HCT116 (cell line): ENCODE results near the gene MTSS2. TPM values are rescaled to one million over a fixed set of nuclear protein-coding genes. Genes with fewer than 3 reads are reported as not detected.

ENCODE experiments used
- ATAC-seq: fragments of 200-7000 bp; cut with Tn5 transposase; 2 replicates; pipeline ENCODE4 v1.9.1; 2020; ENCODE audit warnings: mild to moderate bottlenecking, moderate library complexity
- BruUV-seq: library from RNA; stranded (reverse); fragments of 400-500 nt; replicated peaks from 2 replicates; lab custom pipeline; 2021; lab: Mats Ljungman, UMichigan
- CTCF ChIA-PET: fragments of 300-600 bp; sonication (Branson Sonifier 250); formaldehyde crosslinking; loops from one replicate; lab custom pipeline; 2021; ENCODE audit warnings: antibody characterized with exemption; lab: Charles Lee
- POLR2A ChIA-PET: fragments of 300-600, 350-600 bp; sonication (Branson Sonifier 250); formaldehyde crosslinking; loops from one replicate; lab custom pipeline; 2021; ENCODE audit warnings: antibody characterized with exemption; lab: Charles Lee
- RAD21 ChIA-PET, 2 experiments: fragments of 300-600 bp; sonication (Branson Sonifier 250); formaldehyde crosslinking; loops; one replicate each; lab custom pipeline; 2023; ENCODE audit warnings: low total read pairs in 2 of 2; ENCODE audit not compliant: uncharacterized antibody in 2 of 2, unreplicated experiment in 2 of 2, low non-redundant PET in 1 of 2; lab: Charles Lee
- DNase-seq: peaks from one replicate; pipeline ENCODE4 v3.0.0-alpha.2; 2010; ENCODE audit warnings: low read depth, low spot score
- H2AFZ ChIP-seq: fragments of 200-600 bp; shearing (Covaris generic), sonication (generic); 2 replicates; pipeline ENCODE4 v1.6.1; 2017; ENCODE audit warnings: low read depth, mixed run types, mixed read lengths, antibody characterized with exemption, low read length; ENCODE audit not compliant: poor library complexity, severe bottlenecking
- H3K27ac ChIP-seq: 2 replicates; pipeline ENCODE4 v1.5.1; 2012; ENCODE audit warnings: low read depth, low read length
- H3K27me3 ChIP-seq: fragments of 200-600 bp; sonication (generic); 2 replicates; pipeline ENCODE4 v1.6.1; 2016; ENCODE audit warnings: mixed run types, low read length, mixed read lengths; ENCODE audit not compliant: insufficient read depth
- H3K36me3 ChIP-seq, 2 experiments: fragments of 200-500 bp in 1 of 2; fragments of 200-600 bp in 1 of 2; sonication (Bioruptor generic) in 1 of 2; sonication (generic) in 1 of 2; 2 replicates each; pipeline versions ENCODE4 v1.5.1 to v1.6.1; 2014 to 2016; ENCODE audit warnings: low read length in 2 of 2, inconsistent platforms in 1 of 2, mixed read lengths in 1 of 2, mixed run types in 1 of 2; ENCODE audit not compliant: insufficient read depth in 2 of 2, control insufficient read depth in 1 of 2
- H3K4me1 ChIP-seq, 2 experiments: fragments of 200-600 bp in 1 of 2; sonication (generic) in 1 of 2; 2 replicates each; pipeline versions ENCODE4 v1.5.1 to v1.6.1; 2012 to 2017; ENCODE audit warnings: low read length in 2 of 2, inconsistent platforms in 1 of 2, mild to moderate bottlenecking in 1 of 2, mixed read lengths in 1 of 2, mixed run types in 1 of 2, moderate library complexity in 1 of 2; ENCODE audit not compliant: insufficient read depth in 2 of 2, control insufficient read depth in 1 of 2
- H3K4me2 ChIP-seq: fragments of 200-600 bp; sonication (generic); 2 replicates; pipeline ENCODE4 v1.6.1; 2017; ENCODE audit warnings: mixed run types, low read length, mixed read lengths
- H3K4me3 ChIP-seq, 2 experiments: fragments of 200-600 bp in 1 of 2; sonication (generic) in 1 of 2; replicated peaks in 1 of 2; 2 replicates each; pipeline ENCODE4 v1.5.1; 2011 to 2016; ENCODE audit warnings: low read length in 2 of 2, control low read depth in 1 of 2, low read depth in 1 of 2, mild to moderate bottlenecking in 1 of 2, mixed read lengths in 1 of 2, mixed run types in 1 of 2
- H3K79me2 ChIP-seq: fragments of 200-600 bp; sonication (generic); 2 replicates; pipeline ENCODE4 v1.6.1; 2017; ENCODE audit warnings: mild to moderate bottlenecking, mixed run types, low read length, moderate library complexity, mixed read lengths; ENCODE audit not compliant: insufficient read depth
- H3K9ac ChIP-seq: fragments of 200-600 bp; sonication (generic); 2 replicates; pipeline ENCODE4 v1.6.1; 2016; ENCODE audit warnings: low read length, mixed read lengths
- H3K9me2 ChIP-seq: fragments of 200-600 bp; sonication (generic), shearing (Covaris generic); 2 replicates; pipeline ENCODE4 v1.6.1; 2017; ENCODE audit warnings: mixed run types, mild to moderate bottlenecking, moderate library complexity; ENCODE audit not compliant: insufficient read depth
- H3K9me3 ChIP-seq, 2 experiments: fragments of 200-500 bp in 1 of 2; fragments of 200-600 bp in 1 of 2; sonication (Bioruptor generic) in 1 of 2; sonication (generic) in 1 of 2; 2 replicates each; pipeline ENCODE4 v1.6.1; 2014 to 2017; ENCODE audit warnings: low read length in 2 of 2, mixed read lengths in 2 of 2, inconsistent platforms in 1 of 2, low read depth in 1 of 2, mild to moderate bottlenecking in 1 of 2, mixed run types in 1 of 2, moderate library complexity in 1 of 2; ENCODE audit not compliant: control insufficient read depth in 1 of 2, insufficient read depth in 1 of 2
- H4K20me1 ChIP-seq: fragments of 200-600 bp; sonication (generic), shearing (Covaris generic); 2 replicates; pipeline ENCODE4 v1.6.1; 2017; ENCODE audit warnings: mixed run types, mild to moderate bottlenecking, moderate library complexity; ENCODE audit not compliant: insufficient read depth
- CTCF ChIP-seq, 3 experiments: fragments of 200-600 bp in 1 of 3; sonication (generic) in 1 of 3; IDR thresholded peaks in 2 of 3; conservative IDR thresholded peaks in 1 of 3; 2 replicates each; pipeline ENCODE4 v1.5.1; 2012 to 2017; ENCODE audit warnings: low read depth in 2 of 3, low read length in 2 of 3, antibody characterized with exemption in 1 of 3, borderline replicate concordance in 1 of 3, control low read depth in 1 of 3, mild to moderate bottlenecking in 1 of 3, mixed read lengths in 1 of 3, mixed run types in 1 of 3, moderate library complexity in 1 of 3; ENCODE audit not compliant: insufficient read depth in 1 of 3
- POLR2AphosphoS5 ChIP-seq: IDR thresholded peaks from 2 replicates; pipeline ENCODE4 v1.6.1; 2011; ENCODE audit warnings: mild to moderate bottlenecking, low read depth, low read length, moderate library complexity
- SRF ChIP-seq: IDR thresholded peaks from 2 replicates; pipeline ENCODE4 v1.6.1; 2012; ENCODE audit warnings: low read depth
- YY1 ChIP-seq: IDR thresholded peaks from 2 replicates; pipeline ENCODE4 v1.6.1; 2011; ENCODE audit warnings: low read length, low read depth, moderate library complexity, mild to moderate bottlenecking; ENCODE audit not compliant: insufficient replicate concordance; ENCODE audit errors: extremely low read depth
- ZFX ChIP-seq: fragments of 450-650 bp; IDR thresholded peaks from 2 replicates; pipeline ENCODE4 v1.6.1; 2017
- intact Hi-C: fragments of 100-400 bp; cut with micrococcal nuclease; formaldehyde crosslinking; loops from 2 replicates; pipeline ENCODE4 v1.10.0; 2022
- total RNA-seq: library from RNA; stranded (reverse); gene quantifications from one replicate; pipeline ENCODE4 v1.2.1, GENCODE V29; 2021; ENCODE audit not compliant: unreplicated experiment

The MTSS2 gene
- total RNA-seq, 1 experiment from 2014 or later: 41.8 TPM

GRCh38 chr16:70692873-70693671 lies 7.2 kb upstream of the MTSS2 start:
- CTCF ChIA-PET: no interaction called here
- Histone ChIP-seq H3K36me3 (no peaks in the 10 kb centered on the region), H3K9me2 (no peaks in the 10 kb centered on the region), H3K4me2 (peak overlapping the region; percentile 69), H2AFZ (no peak overlapping the region), H3K27me3 (no peaks in the 10 kb centered on the region), H3K4me1 (peaks cover 40 to 86% of the 10 kb centered on the region in 2 experiments), H3K27ac (no peak overlapping the region; the same call in 1 of the 2 replicates), H3K9me3 (no peaks in the 10 kb centered on the region), H3K9ac (no peak overlapping the region), H3K79me2 (no peaks in the 10 kb centered on the region), H3K4me3 (no peak overlapping the region), H4K20me1 (no peaks in the 10 kb centered on the region)
- no TSS peak for BruUV-seq
- RAD21 ChIA-PET: no interaction called here
- intact Hi-C loops: no loop called here
- POLR2A ChIA-PET: no interaction called here
- ATAC-seq (no peak), DNase-seq (no peak)
- TF ChIP-seq YY1 (no peak), ZFX (no peak), CTCF (IDR thresholded peaks at IDR 0.05 in 2 of 3, conservative IDR thresholded peaks at IDR 0.05 in 1 of 3; ENCODE audit: borderline replicate concordance in 1 of 3, insufficient read depth in 1 of 3, low read depth in 2 of 3, low read length in 2 of 3) (no peak), POLR2AphosphoS5 (no peak), SRF (no peak)
